AG08395 (cell line): ENCODE measurements around the gene FAM234A.
"Not testable (repeated sequence)": the region's sequence is repeated elsewhere in the genome, so short reads cannot be mapped to it uniquely, and the experiment has no call there.

Source experiments
- DNase-seq: peaks from one replicate; pipeline ENCODE4 v3.0.0; 2012; ENCODE audit warnings: mixed read lengths, low spot score

Gene FAM234A

GRCh38 chr16:230949-231348 lies 3.7 kb upstream of the FAM234A start:
- DNase-seq: no peak

GRCh38 chr16:239948-240277 lies 5.3 kb downstream of the FAM234A start:
- no peak for DNase-seq

- DNase-seq: no peak
These were observed 5.9 kb downstream of the FAM234A start for GRCh38 chr16:240559-240958.

- no peak for DNase-seq
These were observed 7.7 kb downstream of the FAM234A start for GRCh38 chr16:242281-242680.

- no peak for DNase-seq
These were observed 8.7 kb downstream of the FAM234A start for GRCh38 chr16:243348-243747.

GRCh38 chr16:245105-245504 lies 10.5 kb downstream of the FAM234A start:
- no peak for DNase-seq

GRCh38 chr16:247027-247426 lies 12.4 kb downstream of the FAM234A start:
- no peak for DNase-seq

GRCh38 chr16:249431-249830 lies 14.8 kb downstream of the FAM234A start:
- no peak for DNase-seq

- no peak for DNase-seq
These were observed 18.0 kb downstream of the FAM234A start for GRCh38 chr16:252366-253337.

- no peak for DNase-seq
These were observed 19.2 kb downstream of the FAM234A start for GRCh38 chr16:253833-254232.

- no peak for DNase-seq
These were observed 19.8 kb downstream of the FAM234A start for GRCh38 chr16:254461-254860.

GRCh38 chr16:255183-255582 lies 20.6 kb downstream of the FAM234A start:
- no peak for DNase-seq

GRCh38 chr16:258091-258490 lies 23.5 kb downstream of the FAM234A start:
- DNase-seq: not testable (repeated sequence)

- no peak for DNase-seq
These were observed 24.6 kb downstream of the FAM234A start for GRCh38 chr16:259226-259625.

GRCh38 chr16:259814-260253 lies 25.2 kb downstream of the FAM234A start:
- DNase-seq: no peak

- DNase-seq: no peak
These were observed 25.7 kb downstream of the FAM234A start for GRCh38 chr16:260326-260725.

- DNase-seq: no peak
These were observed 26.5 kb downstream of the FAM234A start for GRCh38 chr16:261031-261691.

GRCh38 chr16:262121-262745 lies 27.6 kb downstream of the FAM234A start:
- no peak for DNase-seq

GRCh38 chr16:263182-263774 lies 28.7 kb downstream of the FAM234A start:
- no peak for DNase-seq

- DNase-seq: no peak
These were observed 29.3 kb downstream of the FAM234A start for GRCh38 chr16:263944-264343.

GRCh38 chr16:264440-264951 lies 29.9 kb downstream of the FAM234A start:
- no peak for DNase-seq

- no peak for DNase-seq
These were observed 30.4 kb downstream of the FAM234A start for GRCh38 chr16:265002-265529.
